Body of pancreas (tissue), 4 donors: Measurements from ENCODE around the gene MYCBP2.

Experiments used
- POLR2A ChIP-seq, 3 donors: fragments of 450-650 bp; IDR thresholded peaks; one replicate each; pipeline ENCODE4 v1.6.1; 2016; ENCODE audit warnings: antibody characterized with exemption in 3 of 3, mild to moderate bottlenecking in 2 of 3
- TF ChIP-seq, protein P1 (sequence below), 7 experiments: fragments of 450-650 bp in 4 of 7; fragments of 200-600 bp in 3 of 7; sonication (generic) in 3 of 7; IDR thresholded peaks; one replicate each; pipeline ENCODE4 v1.5.1; 2016 to 2019; ENCODE audit warnings: antibody characterized with exemption in 7 of 7

DNA sequence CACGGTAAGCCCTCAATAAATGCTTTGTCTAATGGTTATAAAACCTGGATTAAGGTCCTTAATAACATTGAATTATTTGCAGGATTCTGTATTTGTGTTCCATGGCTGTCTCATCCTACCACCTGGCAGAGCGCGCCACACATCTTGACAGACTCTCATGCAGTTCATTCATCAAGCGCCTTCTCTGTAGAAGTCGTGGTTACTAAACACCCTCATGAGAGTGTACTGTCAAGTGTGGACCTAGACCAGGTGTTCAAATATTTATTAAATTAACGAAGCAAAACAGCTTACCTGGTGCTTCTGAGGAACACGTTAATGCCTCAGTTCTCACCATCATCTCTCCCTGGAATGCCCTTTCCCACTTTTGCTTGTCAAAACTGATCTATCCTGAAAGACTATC, 286.8 kb downstream of the MYCBP2 start:
- TF ChIP-seq, protein P1, sequence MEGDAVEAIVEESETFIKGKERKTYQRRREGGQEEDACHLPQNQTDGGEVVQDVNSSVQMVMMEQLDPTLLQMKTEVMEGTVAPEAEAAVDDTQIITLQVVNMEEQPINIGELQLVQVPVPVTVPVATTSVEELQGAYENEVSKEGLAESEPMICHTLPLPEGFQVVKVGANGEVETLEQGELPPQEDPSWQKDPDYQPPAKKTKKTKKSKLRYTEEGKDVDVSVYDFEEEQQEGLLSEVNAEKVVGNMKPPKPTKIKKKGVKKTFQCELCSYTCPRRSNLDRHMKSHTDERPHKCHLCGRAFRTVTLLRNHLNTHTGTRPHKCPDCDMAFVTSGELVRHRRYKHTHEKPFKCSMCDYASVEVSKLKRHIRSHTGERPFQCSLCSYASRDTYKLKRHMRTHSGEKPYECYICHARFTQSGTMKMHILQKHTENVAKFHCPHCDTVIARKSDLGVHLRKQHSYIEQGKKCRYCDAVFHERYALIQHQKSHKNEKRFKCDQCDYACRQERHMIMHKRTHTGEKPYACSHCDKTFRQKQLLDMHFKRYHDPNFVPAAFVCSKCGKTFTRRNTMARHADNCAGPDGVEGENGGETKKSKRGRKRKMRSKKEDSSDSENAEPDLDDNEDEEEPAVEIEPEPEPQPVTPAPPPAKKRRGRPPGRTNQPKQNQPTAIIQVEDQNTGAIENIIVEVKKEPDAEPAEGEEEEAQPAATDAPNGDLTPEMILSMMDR (IDR thresholded peaks at IDR 0.05), result no peak
- no peak for TF ChIP-seq POLR2A (IDR thresholded peaks at IDR 0.05)
